Fibroblast of the aortic adventitia (primary cell): ENCODE data around the gene RTCB. TPM values are rescaled to one million over a fixed set of nuclear protein-coding genes. Genes with fewer than 3 reads are reported as not detected.
"Not testable (repeated sequence)": the region's sequence is repeated elsewhere in the genome, so short reads cannot be mapped to it uniquely, and the experiment has no call there.

Experiments
- DNase-seq: peaks from one replicate; pipeline ENCODE4 v3.0.0-alpha.2; 2010; ENCODE audit warnings: low read depth
- H3K4me3 ChIP-seq: 2 replicates; pipeline ENCODE4 v1.5.1; 2011; ENCODE audit warnings: low read depth, mild to moderate bottlenecking, control low read depth, low read length, moderate library complexity
- CTCF ChIP-seq: IDR thresholded peaks from 2 replicates; pipeline ENCODE4 v1.5.1; 2011; ENCODE audit warnings: mild to moderate bottlenecking, low read length, control low read depth, inconsistent platforms; ENCODE audit not compliant: insufficient read depth
- total RNA-seq: library from RNA; depleted of rRNA; stranded (reverse); fragments of >200 nt; gene quantifications from 2 replicates; pipeline ENCODE4 v1.2.3, GENCODE V29; 2012; ENCODE audit warnings: low replicate concordance

RTCB gene
- total RNA-seq, 1 donor = 74.8 TPM

- TF ChIP-seq CTCF = peak; percentile 43
- DNase-seq = no peak
- no peak overlapping the region for H3K4me3 ChIP-seq
Measured at GRCh38 chr22:32378707-32379272, 33.3 kb downstream of the RTCB start.

GRCh38 chr22:32376681-32377080 is 35.4 kb downstream of the RTCB start:
- no peak overlapping the region for H3K4me3 ChIP-seq
- no peak for TF ChIP-seq CTCF
- no peak for DNase-seq

- H3K4me3 ChIP-seq = no peak overlapping the region
- peak; percentile 5 for DNase-seq
- TF ChIP-seq CTCF = no peak
Measured at GRCh38 chr22:32375678-32376450, 36.2 kb downstream of the RTCB start.

- H3K4me3 ChIP-seq = no peak overlapping the region
- no peak for TF ChIP-seq CTCF
- no peak for DNase-seq
Measured at GRCh38 chr22:32364210-32364609, 47.8 kb downstream of the RTCB start.

- TF ChIP-seq CTCF = no peak
- H3K4me3 ChIP-seq = no peak overlapping the region
- DNase-seq = no peak
Measured at GRCh38 chr22:32361257-32361656, 50.8 kb downstream of the RTCB start.

GRCh38 chr22:32360096-32360495 is 52.0 kb downstream of the RTCB start:
- H3K4me3 ChIP-seq, DNase-seq: not testable (repeated sequence)

- not testable (repeated sequence) for H3K4me3 ChIP-seq, DNase-seq
Measured at GRCh38 chr22:32357567-32357966, 54.5 kb downstream of the RTCB start, which contains the start of gene RFPL3. Gene RFPL3 (plus strand): TSS chr22:32357867. CDS start chr22:32358072, 205 bp downstream.

- no peak overlapping the region for H3K4me3 ChIP-seq
- DNase-seq = no peak
- TF ChIP-seq CTCF = no peak
Measured at GRCh38 chr22:32355760-32356159, 56.3 kb downstream of the RTCB start.
